Measurements from ENCODE around the gene ASPSCR1.
A peak's percentile ranks its signal among the peaks of the same experiment; 100 is the strongest.

Gene ASPSCR1

GRCh38 chr17:82016875-82017459 is 39.5 kb downstream of the ASPSCR1 start:
- no peak for TF ChIP-seq POLR2A (IDR thresholded peaks at IDR 0.05; ENCODE audit: low read length)
- no peak for TF ChIP-seq GATA1 (IDR thresholded peaks at IDR 0.05; ENCODE audit: low read depth, low read length)
- no peak for DNase-seq

GRCh38 chr17:82017612-82018151 is 40.3 kb downstream of the ASPSCR1 start:
- TF ChIP-seq POLR2A (IDR thresholded peaks at IDR 0.05; ENCODE audit: low read length) (no peak), GATA1 (IDR thresholded peaks at IDR 0.05; ENCODE audit: low read depth, low read length) (no peak)
- DNase-seq: no peak

- DNase-seq: no peak
Observed at GRCh38 chr17:82018152-82018988, 40.9 kb downstream of the ASPSCR1 start.

GRCh38 chr17:82018989-82019689 is 41.7 kb downstream of the ASPSCR1 start:
- DNase-seq: no peak
- TF ChIP-seq GATA1 (IDR thresholded peaks at IDR 0.05; ENCODE audit: low read depth, low read length): no peak
- no peak for TF ChIP-seq POLR2A (IDR thresholded peaks at IDR 0.05; ENCODE audit: low read length)

More at GRCh38 chr17:82018152-82018988, 40.9 kb downstream of the ASPSCR1 start:
- TF ChIP-seq POLR2A (IDR thresholded peaks at IDR 0.05; ENCODE audit: low read length) (no peak), GATA1 (IDR thresholded peaks at IDR 0.05; ENCODE audit: low read depth, low read length) (no peak)

DNA sequence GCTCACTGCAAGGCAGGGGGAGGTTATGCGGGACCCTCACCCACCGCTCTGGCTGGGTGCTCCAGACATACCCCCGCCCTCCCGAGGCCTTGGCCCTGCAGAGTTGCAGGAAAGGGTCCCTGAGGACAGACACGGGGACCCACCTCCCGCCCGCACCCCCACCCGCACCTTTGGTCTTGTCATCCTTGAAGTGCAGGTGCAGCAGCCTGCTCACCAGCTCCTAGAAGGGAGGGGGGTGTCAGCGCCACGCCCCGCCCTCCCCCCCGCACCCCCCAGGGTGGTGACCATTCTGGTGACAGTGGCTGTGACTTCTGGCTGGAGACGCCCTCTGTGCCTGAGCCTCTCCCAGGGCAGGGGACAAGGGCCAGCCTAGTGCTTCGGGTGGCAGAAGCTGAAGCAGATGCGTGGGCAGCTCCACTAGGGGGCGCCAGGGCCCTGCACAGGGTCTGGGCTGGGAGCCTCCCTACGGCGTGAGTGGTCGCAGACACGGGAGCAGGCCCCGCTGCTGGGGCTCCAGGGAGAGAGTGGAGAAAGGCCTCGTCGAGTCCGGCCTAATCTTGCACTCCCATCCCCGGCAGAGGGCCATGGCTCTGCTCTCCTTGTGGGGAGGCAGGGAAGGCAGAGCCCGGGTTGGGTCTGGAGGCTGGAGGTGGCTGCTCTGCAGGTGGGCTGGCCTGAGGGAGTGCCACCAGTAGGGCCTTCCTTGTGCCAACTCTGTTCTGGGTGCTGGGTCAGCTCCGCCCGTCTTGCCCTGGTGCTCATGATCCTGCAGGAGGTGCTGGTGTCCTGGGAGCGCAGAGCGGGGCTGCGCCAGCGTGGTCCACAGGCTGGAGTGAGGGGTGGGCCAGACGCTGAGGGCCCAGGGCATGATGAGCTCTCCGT is 42.5 kb downstream of the ASPSCR1 start:
- TF ChIP-seq GATA1 (IDR thresholded peaks at IDR 0.05; ENCODE audit: low read depth, low read length) (no peak), POLR2A (IDR thresholded peaks at IDR 0.05; ENCODE audit: low read length) (no peak)
- DNase-seq: peak; percentile 75 to 83

- DNase-seq: no peak
- TF ChIP-seq GATA1 (IDR thresholded peaks at IDR 0.05; ENCODE audit: low read depth, low read length) (no peak), POLR2A (IDR thresholded peaks at IDR 0.05; ENCODE audit: low read length) (no peak)
Observed at GRCh38 chr17:82020572-82021106, 43.2 kb downstream of the ASPSCR1 start.

DNA sequence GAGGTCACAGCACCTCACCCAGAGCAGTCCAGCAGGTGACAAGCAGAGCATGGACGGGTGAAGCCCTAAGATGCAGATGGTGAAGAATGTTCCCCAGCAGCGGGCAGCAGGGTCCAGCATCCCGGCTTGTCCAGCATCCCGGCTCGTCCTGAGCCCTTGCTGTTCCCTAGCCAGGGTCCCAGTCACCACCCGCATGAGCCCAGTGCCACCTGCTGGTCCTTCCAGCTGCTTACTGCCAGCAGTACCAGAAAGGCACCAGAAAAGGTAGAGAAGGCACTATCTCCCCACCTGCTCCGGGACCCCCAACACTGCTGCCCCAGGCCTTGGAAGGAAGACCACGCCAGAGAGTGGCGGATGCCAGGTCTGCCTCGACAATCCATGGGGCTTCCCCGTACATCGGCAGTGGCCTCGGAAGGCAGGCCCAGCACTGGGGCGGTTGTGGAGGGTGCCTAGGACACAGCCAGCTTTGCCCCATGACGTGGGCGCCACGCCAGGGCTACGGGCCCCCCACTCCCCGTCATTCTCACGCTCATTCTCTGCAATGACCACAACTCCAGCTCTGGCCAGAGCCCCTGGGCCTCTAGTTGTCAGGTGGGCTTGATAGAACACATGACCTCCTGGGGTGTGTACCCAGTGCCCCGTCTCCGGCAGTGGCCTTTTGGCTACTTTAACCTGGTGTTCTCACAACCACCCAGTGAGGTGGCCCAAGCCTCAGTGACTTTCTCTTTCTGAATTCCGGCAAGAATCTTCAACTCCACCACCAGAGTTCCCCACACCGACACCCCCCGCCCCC is 43.9 kb downstream of the ASPSCR1 start:
- no peak for TF ChIP-seq POLR2A (IDR thresholded peaks at IDR 0.05; ENCODE audit: low read length)
- TF ChIP-seq GATA1 (IDR thresholded peaks at IDR 0.05; ENCODE audit: low read depth, low read length): no peak
- peak; percentile 67 to 69 for DNase-seq

DNA sequence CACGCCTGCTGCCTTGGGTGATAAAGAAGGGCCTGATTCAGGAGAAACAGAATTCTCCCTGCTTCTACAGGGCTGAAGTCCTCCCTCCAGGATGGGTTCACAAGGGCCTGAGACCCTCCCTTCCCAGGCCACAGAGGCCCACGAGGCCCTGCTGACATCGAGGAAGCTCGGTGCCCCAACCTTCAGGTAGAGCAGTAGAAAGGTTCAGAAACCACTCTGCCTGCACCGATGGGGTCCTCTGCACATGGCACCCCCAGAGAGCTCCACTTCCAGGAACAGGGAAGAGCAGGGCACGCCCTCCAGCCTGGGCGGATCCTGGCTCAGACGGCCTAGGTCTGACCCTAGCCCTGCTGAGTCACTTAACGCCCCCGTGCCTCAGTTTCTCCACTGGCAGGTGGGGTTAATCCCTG is 44.5 kb downstream of the ASPSCR1 start:
- DNase-seq: no peak
- TF ChIP-seq GATA1 (IDR thresholded peaks at IDR 0.05; ENCODE audit: low read depth, low read length): no peak
- TF ChIP-seq POLR2A (IDR thresholded peaks at IDR 0.05; ENCODE audit: low read length): no peak

- no peak for TF ChIP-seq GATA1 (IDR thresholded peaks at IDR 0.05; ENCODE audit: low read depth, low read length)
- TF ChIP-seq POLR2A (IDR thresholded peaks at IDR 0.05; ENCODE audit: low read length): peak; percentile 41
- peak; percentile 51 to 63 for DNase-seq
Observed at GRCh38 chr17:82022310-82022980, 45.0 kb downstream of the ASPSCR1 start, which contains the start of gene CENPX. Gene CENPX, minus strand, starts transcription at chr17:82022878. Its CDS starts 17 bp downstream, at chr17:82022861.

DNA sequence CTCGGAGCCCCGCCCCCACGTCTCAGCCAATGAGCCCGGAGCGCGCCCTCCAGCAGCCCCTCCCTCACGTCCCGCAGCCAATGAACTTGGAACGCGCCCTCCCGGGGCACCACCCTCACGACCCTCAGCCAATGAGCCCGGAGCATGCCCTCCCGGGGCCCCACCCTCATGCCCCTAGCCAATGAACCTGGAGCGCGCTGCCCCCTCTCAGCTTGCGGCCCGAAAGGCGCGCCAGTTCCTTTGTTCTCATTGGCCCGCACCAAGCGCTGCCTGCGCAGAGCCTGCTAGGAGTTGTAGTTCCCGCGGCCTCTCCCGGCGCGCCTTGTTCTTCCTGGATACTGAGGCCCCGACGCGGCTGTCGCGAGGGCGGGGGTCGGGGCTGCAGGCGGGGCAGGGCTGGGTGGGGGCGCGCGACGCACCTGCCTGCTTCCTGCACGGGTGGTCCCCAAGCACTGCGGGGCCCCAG is 45.6 kb downstream of the ASPSCR1 start, which contains the start of gene LRRC45:
Gene LRRC45 (plus strand): TSS at position 325 of the 466 bp plus-strand sequence. CDS start 339 bp downstream, outside the sequence.
- TF ChIP-seq POLR2A (IDR thresholded peaks at IDR 0.05; ENCODE audit: low read length) (no peak), GATA1 (IDR thresholded peaks at IDR 0.05; ENCODE audit: low read depth, low read length) (no peak)
- peak; percentile 100 for DNase-seq

Data from erythroblast (primary cell).